HepG2 (cell line): ENCODE data around the gene HS3ST5. TPM values are rescaled to one million over a fixed set of nuclear protein-coding genes. Genes with fewer than 3 reads are reported as not detected.

Source experiments
- AGO1 ChIP-seq: fragments of 200-400 bp; formaldehyde crosslinking; IDR thresholded peaks from 2 replicates; pipeline ENCODE4 v1.6.1; 2017; ENCODE audit warnings: mild to moderate bottlenecking, low read depth, low read length, moderate library complexity; ENCODE audit not compliant: poor library complexity, severe bottlenecking
- BRD4 ChIP-seq: sonication (generic); formaldehyde crosslinking; IDR thresholded peaks from 2 replicates; pipeline ENCODE4 v1.4.0; 2020; ENCODE audit warnings: missing genetic modification reagents
- CAMTA2 ChIP-seq: sonication (generic); formaldehyde crosslinking; IDR thresholded peaks from 2 replicates; pipeline ENCODE4 v1.4.0; 2020; ENCODE audit warnings: mild to moderate bottlenecking, missing genetic modification reagents, borderline replicate concordance
- CHD4 ChIP-seq: fragments of 200-600 bp; sonication (generic); IDR thresholded peaks from 2 replicates; pipeline ENCODE4 v1.7.0; 2017; ENCODE audit warnings: mild to moderate bottlenecking, low read length, borderline replicate concordance
- HOXA5 ChIP-seq: sonication (generic); formaldehyde crosslinking; IDR thresholded peaks from 2 replicates; pipeline ENCODE4 v1.4.0; 2020; ENCODE audit warnings: missing genetic modification reagents
- KLF16 ChIP-seq, 2 experiments: sonication (generic) in 1 of 2; formaldehyde crosslinking in 1 of 2; IDR thresholded peaks; 2 replicates each; pipeline versions ENCODE4 v1.6.1 to v1.8.0; 2016 to 2023; ENCODE audit warnings: missing genetic modification reagents in 2 of 2, missing compliant biosample characterization in 1 of 2
- MATR3 ChIP-seq: sonication (generic); formaldehyde crosslinking; IDR thresholded peaks from 2 replicates; pipeline ENCODE4 v1.4.0; 2020; ENCODE audit warnings: missing genetic modification reagents
- NBN ChIP-seq: fragments of 450-650 bp; conservative IDR thresholded peaks from 2 replicates; pipeline ENCODE4 v1.6.1; 2017
- ONECUT2 ChIP-seq: sonication (generic); formaldehyde crosslinking; IDR thresholded peaks from 2 replicates; pipeline ENCODE4 v1.4.0; 2020; ENCODE audit warnings: missing genetic modification reagents
- PCBP2 ChIP-seq: fragments of 200-400 bp; formaldehyde crosslinking; optimal IDR thresholded peaks from 2 replicates; pipeline ENCODE3; 2018; ENCODE audit warnings: low read length, low read depth; ENCODE audit not compliant: poor library complexity, severe bottlenecking
- PITX1 ChIP-seq: sonication (generic); formaldehyde crosslinking; IDR thresholded peaks from 2 replicates; pipeline ENCODE4 v1.5.1; 2020; ENCODE audit warnings: mild to moderate bottlenecking, missing genetic modification reagents
- SATB2 ChIP-seq: sonication (generic); formaldehyde crosslinking; IDR thresholded peaks from 2 replicates; pipeline ENCODE4 v1.5.0; 2020; ENCODE audit warnings: missing genetic modification reagents
- YEATS4 ChIP-seq: sonication (generic); formaldehyde crosslinking; IDR thresholded peaks from 2 replicates; pipeline ENCODE4 v1.4.0; 2020; ENCODE audit warnings: missing genetic modification reagents, borderline replicate concordance
- ZNF253 ChIP-seq: sonication (generic); formaldehyde crosslinking; IDR thresholded peaks from 2 replicates; pipeline ENCODE4 v1.8.0; 2022; ENCODE audit warnings: mild to moderate bottlenecking, missing genetic modification reagents, borderline replicate concordance
- ZNF331 ChIP-seq: sonication (generic); formaldehyde crosslinking; IDR thresholded peaks from 2 replicates; pipeline ENCODE4 v1.4.0; 2020; ENCODE audit warnings: missing genetic modification reagents
- ZNF383 ChIP-seq: sonication (generic); formaldehyde crosslinking; IDR thresholded peaks from 2 replicates; pipeline ENCODE4 v1.4.0; 2020; ENCODE audit warnings: missing genetic modification reagents, mild to moderate bottlenecking, borderline replicate concordance
- ZNF724P ChIP-seq: sonication (generic); formaldehyde crosslinking; IDR thresholded peaks from 2 replicates; pipeline ENCODE4 v1.8.0; 2022; ENCODE audit warnings: missing genetic modification reagents, borderline replicate concordance
- ZNF761 ChIP-seq: sonication (generic); formaldehyde crosslinking; conservative IDR thresholded peaks from 2 replicates; pipeline ENCODE4 v1.4.0; 2020; ENCODE audit warnings: mild to moderate bottlenecking, missing genetic modification reagents
- ZNF792 ChIP-seq: IDR thresholded peaks from 2 replicates; pipeline ENCODE4 v1.6.1; 2016
- ZNF83 ChIP-seq: sonication (generic); formaldehyde crosslinking; IDR thresholded peaks from 2 replicates; pipeline ENCODE4 v1.4.0; 2020; ENCODE audit warnings: missing genetic modification reagents, mild to moderate bottlenecking, borderline replicate concordance
- ZSCAN9 ChIP-seq: IDR thresholded peaks from 2 replicates; pipeline ENCODE4 v1.6.1; 2016; ENCODE audit warnings: borderline replicate concordance
- polyA plus RNA-seq, 8 experiments: library from polyadenylated mRNA; depleted of rRNA in 3 of 8; stranded (reverse) in 7 of 8; unstranded in 1 of 8; fragments of >200 nt; fragmentation: Illumina TruSeq in 4 of 8; extraction: Trizol in 4 of 8; gene quantifications; 2 replicates each; pipeline versions ENCODE4 v1.2.1 to v1.2.3, GENCODE V29; 2011 to 2016; ENCODE audit warnings: low read depth in 4 of 8, missing spikeins in 1 of 8, mixed read lengths in 1 of 8; ENCODE audit not compliant: insufficient read depth in 1 of 8
- total RNA-seq, 5 experiments: library from RNA; depleted of rRNA; stranded (reverse); fragments of >200 nt; fragmentation: Illumina TruSeq; extraction: Trizol; gene quantifications; 2 replicates each; pipeline ENCODE4 v1.2.3, GENCODE V29; 2016; ENCODE audit warnings: low read depth in 1 of 5
- TF ChIP-seq, protein P1 (sequence below): sonication (generic); formaldehyde crosslinking; IDR thresholded peaks from 2 replicates; pipeline ENCODE4 v1.9.0; 2021; ENCODE audit warnings: missing genetic modification reagents, mild to moderate bottlenecking, borderline replicate concordance
- TF ChIP-seq, protein P2 (sequence below): sonication (generic); formaldehyde crosslinking; conservative IDR thresholded peaks from 2 replicates; pipeline ENCODE4 v1.8.1; 2023; ENCODE audit warnings: missing genetic modification reagents

HS3ST5 gene
- total and polyA plus RNA-seq, 2 of the 13 experiments (the other 11 are each of a cell fraction or from before 2014, with no cell fraction given), result 1.1 to 1.6 TPM

- TF ChIP-seq, protein P1, sequence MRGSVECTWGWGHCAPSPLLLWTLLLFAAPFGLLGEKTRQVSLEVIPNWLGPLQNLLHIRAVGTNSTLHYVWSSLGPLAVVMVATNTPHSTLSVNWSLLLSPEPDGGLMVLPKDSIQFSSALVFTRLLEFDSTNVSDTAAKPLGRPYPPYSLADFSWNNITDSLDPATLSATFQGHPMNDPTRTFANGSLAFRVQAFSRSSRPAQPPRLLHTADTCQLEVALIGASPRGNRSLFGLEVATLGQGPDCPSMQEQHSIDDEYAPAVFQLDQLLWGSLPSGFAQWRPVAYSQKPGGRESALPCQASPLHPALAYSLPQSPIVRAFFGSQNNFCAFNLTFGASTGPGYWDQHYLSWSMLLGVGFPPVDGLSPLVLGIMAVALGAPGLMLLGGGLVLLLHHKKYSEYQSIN, result no peak
- peak; percentile 51; the same call in 1 of the 2 replicates for TF ChIP-seq CHD4
- no peak for TF ChIP-seq ZNF724P
- TF ChIP-seq ZNF383 (CRISPR knock-in tag), result no peak
- TF ChIP-seq ZNF83 (CRISPR knock-in tag), result no peak
- 0 out of 4 replicates have a peak, but pooled peaks of 1 of the 2 experiments have one; percentile 31 for TF ChIP-seq KLF16 (CRISPR knock-in tag; IDR thresholded peaks at IDR 0.05)
- TF ChIP-seq PITX1 (CRISPR knock-in tag), result 0 out of 2 replicates have a peak, but pooled peaks have one; percentile 11
- peak; percentile 27; the same call in 1 of the 2 replicates for TF ChIP-seq ZSCAN9
- no peak for TF ChIP-seq ZNF792 (CRISPR knock-in tag)
- no peak for TF ChIP-seq MATR3 (CRISPR knock-in tag)
- no peak for TF ChIP-seq HOXA5 (CRISPR knock-in tag)
- peak; percentile 85 for TF ChIP-seq BRD4 (CRISPR knock-in tag)
- TF ChIP-seq YEATS4, result no peak
- TF ChIP-seq ZNF253 (CRISPR knock-in tag), result no peak
- TF ChIP-seq ZNF761, result no peak; the same call in 1 of the 2 replicates
- TF ChIP-seq, protein P2, sequence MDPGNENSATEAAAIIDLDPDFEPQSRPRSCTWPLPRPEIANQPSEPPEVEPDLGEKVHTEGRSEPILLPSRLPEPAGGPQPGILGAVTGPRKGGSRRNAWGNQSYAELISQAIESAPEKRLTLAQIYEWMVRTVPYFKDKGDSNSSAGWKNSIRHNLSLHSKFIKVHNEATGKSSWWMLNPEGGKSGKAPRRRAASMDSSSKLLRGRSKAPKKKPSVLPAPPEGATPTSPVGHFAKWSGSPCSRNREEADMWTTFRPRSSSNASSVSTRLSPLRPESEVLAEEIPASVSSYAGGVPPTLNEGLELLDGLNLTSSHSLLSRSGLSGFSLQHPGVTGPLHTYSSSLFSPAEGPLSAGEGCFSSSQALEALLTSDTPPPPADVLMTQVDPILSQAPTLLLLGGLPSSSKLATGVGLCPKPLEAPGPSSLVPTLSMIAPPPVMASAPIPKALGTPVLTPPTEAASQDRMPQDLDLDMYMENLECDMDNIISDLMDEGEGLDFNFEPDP (CRISPR knock-in tag), result no peak
- no peak for TF ChIP-seq AGO1
- TF ChIP-seq ZNF331 (CRISPR knock-in tag), result peak; percentile 69
- TF ChIP-seq CAMTA2 (CRISPR knock-in tag), result no peak
- TF ChIP-seq NBN, result no peak
- TF ChIP-seq SATB2 (CRISPR knock-in tag), result no peak
- TF ChIP-seq ONECUT2 (CRISPR knock-in tag), result no peak
- TF ChIP-seq PCBP2, result no peak
Observed at GRCh38 chr6:114144887-114145851, 197.7 kb downstream of the HS3ST5 start (continued).
